ENCODE data around the gene CWC25. TPM values are rescaled to one million over a fixed set of nuclear protein-coding genes. Genes with fewer than 3 reads are reported as not detected.
"Not testable (repeated sequence)": the region's sequence is repeated elsewhere in the genome, so short reads cannot be mapped to it uniquely, and the experiment has no call there.

Gene CWC25
- total RNA-seq, 1 donor from 2014 or later, result 22.2 TPM

- no peak for TF ChIP-seq CTCF (IDR thresholded peaks at IDR 0.05)
- Histone ChIP-seq H3K4me3 (peak overlapping the region; percentile 86), H3K27me3 (no peaks in the 10 kb centered on the region), H3K4me1 (peaks cover 31% of the 10 kb centered on the region), H3K27ac (peak overlapping the region; percentile 97), H3K9me3 (no peaks in the 10 kb centered on the region), H3K36me3 (no peaks in the 10 kb centered on the region)
- intact Hi-C loops (cut with DNase I), result no loop called here
- DNase-seq (no peak), ATAC-seq (no peak)
These were observed 43.1 kb upstream of the CWC25 start for GRCh38 chr17:38867968-38868816.

- H3K27ac ChIP-seq, result peak overlapping the region; percentile 97
- peak; percentile 48 for TF ChIP-seq CTCF (IDR thresholded peaks at IDR 0.05)
- DNase-seq (no peak), ATAC-seq (no peak)
- H3K27me3 ChIP-seq, result no peaks in the 10 kb centered on the region
- H3K9me3 ChIP-seq, result no peaks in the 10 kb centered on the region
- H3K4me3 ChIP-seq, result peak overlapping the region; percentile 86
- H3K36me3 ChIP-seq, result no peaks in the 10 kb centered on the region
- peaks cover 23% of the 10 kb centered on the region for H3K4me1 ChIP-seq
- intact Hi-C loops (cut with DNase I), result no loop called here
These were observed 42.3 kb upstream of the CWC25 start for GRCh38 chr17:38867179-38867967.

- DNase-seq (no peak), ATAC-seq (no peak)
- Histone ChIP-seq H3K4me3 (no peak overlapping the region), H3K9me3 (no peaks in the 10 kb centered on the region), H3K27ac (no peak overlapping the region), H3K27me3 (no peaks in the 10 kb centered on the region), H3K4me1 (peaks cover 12% of the 10 kb centered on the region), H3K36me3 (no peaks in the 10 kb centered on the region)
- intact Hi-C loops (cut with DNase I), result no loop called here
- no peak for TF ChIP-seq CTCF (IDR thresholded peaks at IDR 0.05)
These were observed 39.7 kb upstream of the CWC25 start for GRCh38 chr17:38864636-38865398.

GRCh38 chr17:38861399-38861843, 36.3 kb upstream of the CWC25 start:
- no peak overlapping the region for H3K27ac ChIP-seq
- H3K4me3 ChIP-seq, result no peak overlapping the region
- TF ChIP-seq CTCF (IDR thresholded peaks at IDR 0.05), result no peak
- H3K36me3 ChIP-seq, result no peaks in the 10 kb centered on the region
- intact Hi-C loops (cut with DNase I), result no loop called here
- H3K27me3 ChIP-seq, result no peaks in the 10 kb centered on the region
- no peaks in the 10 kb centered on the region for H3K4me1 ChIP-seq
- no peak for ATAC-seq
- H3K9me3 ChIP-seq, result no peaks in the 10 kb centered on the region
- no peak for DNase-seq

GRCh38 chr17:38857271-38857670, 32.1 kb upstream of the CWC25 start:
- TF ChIP-seq CTCF (IDR thresholded peaks at IDR 0.05), result no peak
- intact Hi-C loops (cut with DNase I), result no loop called here
- DNase-seq, result no peak
- H3K4me1 ChIP-seq, result peaks cover 2% of the 10 kb centered on the region
- H3K9me3 ChIP-seq, result no peaks in the 10 kb centered on the region
- no peak for ATAC-seq
- H3K27ac ChIP-seq, result no peak overlapping the region
- no peaks in the 10 kb centered on the region for H3K27me3 ChIP-seq
- peaks cover 5% of the 10 kb centered on the region for H3K36me3 ChIP-seq
- H3K4me3 ChIP-seq, result no peak overlapping the region

- intact Hi-C loops (cut with DNase I); ATAC-seq; H3K9me3 ChIP-seq; H3K27me3 ChIP-seq; H3K4me3 ChIP-seq; DNase-seq; H3K27ac ChIP-seq: not testable (repeated sequence)
- peaks cover 24% of the 10 kb centered on the region for H3K36me3 ChIP-seq
- H3K4me1 ChIP-seq, result peaks cover 21% of the 10 kb centered on the region
These were observed 30.1 kb upstream of the CWC25 start for GRCh38 chr17:38855101-38855714.

Data from upper lobe of right lung (tissue), 1 donor.